A549 (cell line): ENCODE data around the gene SF3B5. TPM values are rescaled to one million over a fixed set of nuclear protein-coding genes. Genes with fewer than 3 reads are reported as not detected.

Experiments used
- ATAC-seq, 2 experiments: fragments of 200-7000 bp in 1 of 2; fragments of >200 bp in 1 of 2; cut with Nextera tagmentation in 1 of 2; cut with Tn5 transposase in 1 of 2; 3 replicates each; pipeline versions ENCODE4 v1.8.0 to v1.9.1; 2018 to 2020; ENCODE audit warnings: mild to moderate bottlenecking in 1 of 2, moderate library complexity in 1 of 2
- CTCF ChIA-PET: fragments of 300-600 bp; sonication (Branson Sonifier 250); formaldehyde crosslinking; extraction: SDS; loops from one replicate; lab custom pipeline; 2021; ENCODE audit warnings: antibody characterized with exemption, inconsistent platforms; lab: Yijun Ruan, JAX
- POLR2A ChIA-PET: fragments of 350-600 bp; formaldehyde crosslinking; extraction: SDS; loops from one replicate; lab custom pipeline; 2021; ENCODE audit warnings: antibody characterized with exemption, inconsistent platforms; lab: Yijun Ruan, JAX
- DNase-seq, 2 experiments: peaks; one replicate each; pipeline versions ENCODE4 v3.0.0 to v3.0.0-alpha.2; 2011 to 2016; ENCODE audit warnings: low read depth in 1 of 2, low spot score in 1 of 2
- FAIRE-seq: peaks from 2 replicates; lab custom pipeline; 2011; peaks lifted over from hg19 to GRCh38; lab: Jason Lieb, UNC
- H3K27ac ChIP-seq, 2 experiments: fragments of >200 bp; sonication (Bioruptor Twin); formaldehyde crosslinking; 3 replicates each; pipeline ENCODE4 v1.5.1; 2016 to 2017
- H3K4me1 ChIP-seq: fragments of >200 bp; sonication (Bioruptor Twin); formaldehyde crosslinking; 3 replicates; pipeline ENCODE4 v1.6.1; 2016
- H3K4me2 ChIP-seq: fragments of >200 bp; sonication (Bioruptor Twin); formaldehyde crosslinking; 3 replicates; pipeline ENCODE4 v1.6.1; 2016
- H3K4me3 ChIP-seq: fragments of >200 bp; sonication (Bioruptor Twin); formaldehyde crosslinking; 3 replicates; pipeline ENCODE4 v1.5.1; 2016
- H3K9me3 ChIP-seq: fragments of >200 bp; sonication (Bioruptor Twin); formaldehyde crosslinking; 3 replicates; pipeline ENCODE4 v1.6.1; 2016
- CBX2 ChIP-seq: fragments of 200-600 bp; sonication (generic); IDR thresholded peaks from 2 replicates; pipeline ENCODE4 v1.6.1; 2016; ENCODE audit warnings: low read depth, mild to moderate bottlenecking, borderline replicate concordance
- CHD2 ChIP-seq: fragments of 150-350 bp; IDR thresholded peaks from 2 replicates; pipeline ENCODE4 v1.6.1; 2014; ENCODE audit warnings: low read length; ENCODE audit not compliant: partially characterized antibody
- CTCF ChIP-seq: fragments of >200 bp; sonication (Bioruptor Twin); formaldehyde crosslinking; IDR thresholded peaks from 3 replicates; pipeline ENCODE4 v1.5.1; 2016
- EHMT2 ChIP-seq: fragments of 200-600 bp; sonication (generic); IDR thresholded peaks from 2 replicates; pipeline ENCODE4 v1.6.1; 2016; ENCODE audit warnings: antibody characterized with exemption, low read depth, mild to moderate bottlenecking, moderate library complexity
- EP300 ChIP-seq, 2 experiments: fragments of >200 bp; sonication (Bioruptor Twin); formaldehyde crosslinking; IDR thresholded peaks; 2 replicates in 1 of 2; 3 replicates in 1 of 2; pipeline ENCODE4 v1.6.1; 2016 to 2017
- ESRRA ChIP-seq: fragments of 150-350 bp; IDR thresholded peaks from 2 replicates; pipeline ENCODE4 v1.6.1; 2014; ENCODE audit warnings: mild to moderate bottlenecking, low read length, borderline replicate concordance
- FOXS1 ChIP-seq: fragments of 250-450 bp; sonication (Bioruptor Pico); IDR thresholded peaks from 2 replicates; pipeline ENCODE4 v1.5.0; 2020; ENCODE audit warnings: mild to moderate bottlenecking, moderate library complexity
- HEYL ChIP-seq: fragments of 250-450 bp; sonication (Bioruptor Pico); IDR thresholded peaks from 2 replicates; pipeline ENCODE4 v1.8.0; 2021; ENCODE audit warnings: mild to moderate bottlenecking, moderate library complexity
- HMGXB4 ChIP-seq: fragments of 250-450 bp; sonication (Bioruptor Pico); IDR thresholded peaks from 2 replicates; pipeline ENCODE4 v1.5.0; 2021; ENCODE audit warnings: mild to moderate bottlenecking, moderate library complexity, borderline replicate concordance
- HOXB13 ChIP-seq: fragments of 250-450 bp; sonication (Bioruptor Pico); IDR thresholded peaks from 2 replicates; pipeline ENCODE4 v1.5.0; 2020; ENCODE audit warnings: low read depth, mild to moderate bottlenecking, moderate library complexity
- MAX ChIP-seq: IDR thresholded peaks from 2 replicates; pipeline ENCODE4 v1.6.1; 2012
- MAZ ChIP-seq: fragments of 150-350 bp; IDR thresholded peaks from 2 replicates; pipeline ENCODE4 v1.6.1; 2014; ENCODE audit warnings: antibody characterized with exemption, low read depth, low read length, borderline replicate concordance
- MYC ChIP-seq: IDR thresholded peaks from 2 replicates; pipeline ENCODE4 v1.6.1; 2012; ENCODE audit warnings: mild to moderate bottlenecking, inconsistent platforms, low read length, improper control_type of control experiment, borderline replicate concordance
- NPAS2 ChIP-seq: fragments of 250-450 bp; sonication (Bioruptor Pico); IDR thresholded peaks from 2 replicates; pipeline ENCODE4 v1.8.0; 2022; ENCODE audit warnings: mild to moderate bottlenecking, moderate library complexity, borderline replicate concordance
- NR3C1 ChIP-seq: fragments of >200 bp; sonication (Bioruptor Twin); formaldehyde crosslinking; IDR thresholded peaks from 3 replicates; pipeline ENCODE4 v1.6.1; 2017
- POLR2AphosphoS2 ChIP-seq: conservative IDR thresholded peaks from 2 replicates; pipeline ENCODE4 v1.6.1; 2012; ENCODE audit warnings: low read length, improper control_type of control experiment, inconsistent platforms
- REST ChIP-seq: fragments of 200-600 bp; sonication (generic); IDR thresholded peaks from 2 replicates; pipeline ENCODE4 v1.6.1; 2016; ENCODE audit warnings: antibody characterized with exemption, mild to moderate bottlenecking, moderate library complexity
- RNF2 ChIP-seq: fragments of 200-600 bp; sonication (generic); IDR thresholded peaks from 2 replicates; pipeline ENCODE4 v1.6.1; 2016; ENCODE audit warnings: low read depth, mild to moderate bottlenecking, antibody characterized with exemption, moderate library complexity, borderline replicate concordance
- ZC3H11A ChIP-seq: fragments of 450-650 bp; IDR thresholded peaks from 2 replicates; pipeline ENCODE4 v1.6.1; 2014; ENCODE audit warnings: antibody characterized with exemption, mild to moderate bottlenecking
- ZFP36 ChIP-seq: fragments of 450-650 bp; IDR thresholded peaks from 2 replicates; pipeline ENCODE4 v1.6.1; 2014; ENCODE audit warnings: borderline replicate concordance; ENCODE audit not compliant: partially characterized antibody
- WGBS: methylation state at CpG from one replicate; pipeline ENCODE4 v1.1.6; 2017; ENCODE audit errors: missing lambda C conversion rate; 5-methylcytosine and 5-hydroxymethylcytosine counted together
- polyA plus RNA-seq, 4 experiments: library from polyadenylated mRNA; depleted of rRNA in 3 of 4; stranded (reverse); fragments of >200 nt; fragmentation: RNase III in 1 of 4; extraction: RNeasy Plus Mini Kit Qiagen cat#74134 plus additional on column Dnase treatment in 1 of 4; gene quantifications; 2 replicates in 3 of 4; 3 replicates in 1 of 4; pipeline ENCODE4 v1.2.3, GENCODE V29; 2011 to 2017
- TF ChIP-seq, protein P1 (sequence below): IDR thresholded peaks from 2 replicates; pipeline ENCODE4 v1.6.1; 2012; ENCODE audit warnings: low read depth, borderline replicate concordance
- TF ChIP-seq, protein P2 (sequence below): fragments of >200 bp; sonication (Bioruptor Twin); formaldehyde crosslinking; IDR thresholded peaks from 2 replicates; pipeline ENCODE4 v1.6.1; 2016
- TF ChIP-seq, protein P3 (sequence below): fragments of 450-650 bp; IDR thresholded peaks from 2 replicates; pipeline ENCODE4 v1.6.1; 2014; ENCODE audit warnings: antibody characterized with exemption

SF3B5 gene
- polyA plus RNA-seq, 2 of the 4 experiments (the other 2 are of a cell fraction), result 159 to 164 TPM

DNA sequence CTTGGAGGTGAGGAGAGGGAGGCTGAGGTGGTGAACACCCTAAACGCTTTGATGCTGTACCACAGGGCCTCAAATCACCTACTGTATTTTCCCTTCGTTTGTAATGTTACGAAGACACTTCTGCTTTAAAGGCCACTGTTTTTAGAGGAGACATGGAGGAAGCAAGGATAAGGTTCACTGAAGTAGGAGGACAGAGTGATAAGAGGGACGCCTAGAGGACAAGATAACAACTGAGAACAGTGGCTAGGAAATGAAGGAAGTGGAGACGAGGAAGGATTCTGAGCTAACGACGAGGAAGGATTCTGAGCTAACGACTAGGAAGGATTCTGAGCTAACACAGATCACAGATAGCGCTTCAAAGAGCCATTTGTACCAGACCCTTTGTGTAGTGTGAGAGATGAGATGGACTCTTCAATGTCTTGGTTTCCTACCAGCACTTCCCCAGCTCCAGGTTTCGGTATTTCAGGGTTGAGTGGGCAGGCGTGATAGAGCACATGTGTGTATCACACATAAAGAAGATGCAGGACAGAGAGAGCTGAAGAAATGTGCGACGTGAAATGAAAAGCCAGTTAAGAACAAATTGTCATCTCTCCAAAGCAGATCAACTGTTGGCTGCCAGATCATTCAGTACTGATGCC lies 7.5 kb downstream of the SF3B5 start (continued):
- TF ChIP-seq, protein P1, sequence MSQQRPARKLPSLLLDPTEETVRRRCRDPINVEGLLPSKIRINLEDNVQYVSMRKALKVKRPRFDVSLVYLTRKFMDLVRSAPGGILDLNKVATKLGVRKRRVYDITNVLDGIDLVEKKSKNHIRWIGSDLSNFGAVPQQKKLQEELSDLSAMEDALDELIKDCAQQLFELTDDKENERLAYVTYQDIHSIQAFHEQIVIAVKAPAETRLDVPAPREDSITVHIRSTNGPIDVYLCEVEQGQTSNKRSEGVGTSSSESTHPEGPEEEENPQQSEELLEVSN, result no peak

DNA sequence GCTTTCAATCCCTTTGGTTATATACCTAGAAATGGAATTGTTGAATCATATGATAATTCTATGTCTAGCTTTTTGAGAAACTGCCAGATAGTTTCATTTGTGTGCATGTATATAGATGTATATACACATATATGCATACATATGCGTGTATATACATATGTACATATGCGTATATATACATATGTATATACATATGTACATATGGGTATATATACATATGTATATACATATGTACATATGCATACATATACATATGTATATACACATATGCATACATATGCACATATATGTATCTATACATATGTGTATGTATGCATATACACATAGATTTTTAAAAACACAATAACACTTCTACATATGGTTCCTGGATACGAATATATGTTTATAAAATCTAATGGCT lies 8.4 kb downstream of the SF3B5 start:
- Histone ChIP-seq H3K9me3 (no peaks in the 10 kb centered on the region), H3K4me2 (no peak overlapping the region), H3K27ac (no peak overlapping the region), H3K4me1 (no peaks in the 10 kb centered on the region), H3K4me3 (no peak overlapping the region)
- WGBS, result 70% methylated on average over 3 of the region's 3 CpGs
- no peak for TF ChIP-seq ZFP36
- no peak for TF ChIP-seq HMGXB4 (CRISPR knock-in tag)
- no peak for TF ChIP-seq POLR2AphosphoS2
- no peak for TF ChIP-seq FOXS1 (CRISPR knock-in tag)
- TF ChIP-seq, protein P1, result no peak
- no peak for TF ChIP-seq RNF2
- TF ChIP-seq ESRRA, result no peak
- TF ChIP-seq, protein P2, sequence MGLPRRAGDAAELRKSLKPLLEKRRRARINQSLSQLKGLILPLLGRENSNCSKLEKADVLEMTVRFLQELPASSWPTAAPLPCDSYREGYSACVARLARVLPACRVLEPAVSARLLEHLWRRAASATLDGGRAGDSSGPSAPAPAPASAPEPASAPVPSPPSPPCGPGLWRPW, result no peak
- CTCF ChIA-PET, result no interaction called here
- ATAC-seq (no peak), FAIRE-seq (no peak), DNase-seq (no peak)
- POLR2A ChIA-PET, result no interaction called here

GRCh38 chr6:144083172-144083571 lies 12.2 kb downstream of the SF3B5 start:
- Histone ChIP-seq H3K4me3 (no peak overlapping the region), H3K9me3 (no peaks in the 10 kb centered on the region), H3K27ac (no peak overlapping the region), H3K4me1 (no peaks in the 10 kb centered on the region), H3K4me2 (no peak overlapping the region)
- WGBS, result 39% methylated on average over 1 of the region's 1 CpG
- POLR2A ChIA-PET, result no interaction called here
- FAIRE-seq (no peak), DNase-seq (no peak), ATAC-seq (no peak)
- CTCF ChIA-PET, result interaction anchor here (1.2 kb wide), 1 partner anchor 22 kb away, joined by 3 read pairs; no protein-coding TSS in a partner anchor
- no peak for TF ChIP-seq CTCF
- TF ChIP-seq CHD2, result no peak
- TF ChIP-seq MAZ, result no peak
- TF ChIP-seq HOXB13 (CRISPR knock-in tag), result no peak
- TF ChIP-seq ZFP36, result no peak
- TF ChIP-seq MAX, result no peak
- TF ChIP-seq ZC3H11A, result no peak
- TF ChIP-seq EP300 (IDR thresholded peaks at IDR 0.05), result no peak
- no peak for TF ChIP-seq CBX2
- TF ChIP-seq, protein P3, sequence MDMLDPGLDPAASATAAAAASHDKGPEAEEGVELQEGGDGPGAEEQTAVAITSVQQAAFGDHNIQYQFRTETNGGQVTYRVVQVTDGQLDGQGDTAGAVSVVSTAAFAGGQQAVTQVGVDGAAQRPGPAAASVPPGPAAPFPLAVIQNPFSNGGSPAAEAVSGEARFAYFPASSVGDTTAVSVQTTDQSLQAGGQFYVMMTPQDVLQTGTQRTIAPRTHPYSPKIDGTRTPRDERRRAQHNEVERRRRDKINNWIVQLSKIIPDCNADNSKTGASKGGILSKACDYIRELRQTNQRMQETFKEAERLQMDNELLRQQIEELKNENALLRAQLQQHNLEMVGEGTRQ, result no peak
- TF ChIP-seq NR3C1, result no peak
- TF ChIP-seq REST, result no peak
- no peak for TF ChIP-seq HEYL (CRISPR knock-in tag)
- no peak for TF ChIP-seq MYC
- no peak for TF ChIP-seq NPAS2 (CRISPR knock-in tag)
- TF ChIP-seq EHMT2, result no peak
